ENCODE results near the gene C19orf73. TPM values are rescaled to one million over a fixed set of nuclear protein-coding genes. Genes with fewer than 3 reads are reported as not detected.
A peak's percentile ranks its signal among the peaks of the same experiment; 100 is the strongest.

Gene C19orf73
- total RNA-seq, 1 experiment from 2014 or later, result 0.15 TPM

- POLR2A ChIA-PET (ENCODE audit: unreplicated experiment), result interaction anchor here (0.5 to 0.7 kb wide), 3 partner anchors 42 to 385 kb away, joined by 3 read pairs; no protein-coding TSS in a partner anchor
- TF ChIP-seq, protein P1, sequence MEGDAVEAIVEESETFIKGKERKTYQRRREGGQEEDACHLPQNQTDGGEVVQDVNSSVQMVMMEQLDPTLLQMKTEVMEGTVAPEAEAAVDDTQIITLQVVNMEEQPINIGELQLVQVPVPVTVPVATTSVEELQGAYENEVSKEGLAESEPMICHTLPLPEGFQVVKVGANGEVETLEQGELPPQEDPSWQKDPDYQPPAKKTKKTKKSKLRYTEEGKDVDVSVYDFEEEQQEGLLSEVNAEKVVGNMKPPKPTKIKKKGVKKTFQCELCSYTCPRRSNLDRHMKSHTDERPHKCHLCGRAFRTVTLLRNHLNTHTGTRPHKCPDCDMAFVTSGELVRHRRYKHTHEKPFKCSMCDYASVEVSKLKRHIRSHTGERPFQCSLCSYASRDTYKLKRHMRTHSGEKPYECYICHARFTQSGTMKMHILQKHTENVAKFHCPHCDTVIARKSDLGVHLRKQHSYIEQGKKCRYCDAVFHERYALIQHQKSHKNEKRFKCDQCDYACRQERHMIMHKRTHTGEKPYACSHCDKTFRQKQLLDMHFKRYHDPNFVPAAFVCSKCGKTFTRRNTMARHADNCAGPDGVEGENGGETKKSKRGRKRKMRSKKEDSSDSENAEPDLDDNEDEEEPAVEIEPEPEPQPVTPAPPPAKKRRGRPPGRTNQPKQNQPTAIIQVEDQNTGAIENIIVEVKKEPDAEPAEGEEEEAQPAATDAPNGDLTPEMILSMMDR (conservative IDR thresholded peaks at IDR 0.05; ENCODE audit: low read depth, low read length), result peak; percentile 94
- TF ChIP-seq EZH2 (IDR thresholded peaks at IDR 0.05; ENCODE audit: low read length, unreplicated experiment), result no peak
- TF ChIP-seq EZH2phosphoT487 (IDR thresholded peaks at IDR 0.05; ENCODE audit: borderline replicate concordance, low read length), result no peak
- H3K27me3 ChIP-seq (ENCODE audit: low read length), result no peaks in the 10 kb centered on the region
- no peak overlapping the region for H3K9ac ChIP-seq (ENCODE audit: low read length)
- peak overlapping the region; percentile 36 for H3K27ac ChIP-seq (ENCODE audit: low read length)
- no peaks in the 10 kb centered on the region for H3K9me3 ChIP-seq (ENCODE audit: low read length)
- no peak overlapping the region for H3K4me3 ChIP-seq (ENCODE audit: low read length)
- BruUV-seq (replicated peaks), result no TSS peak
- peaks cover 36% of the 10 kb centered on the region for H3K36me3 ChIP-seq (ENCODE audit: low read depth, low read length)
- H2AFZ ChIP-seq (ENCODE audit: low read length), result no peak overlapping the region
- DNase-seq, result peak; percentile 88
- peaks cover 19% of the 10 kb centered on the region for H4K20me1 ChIP-seq (ENCODE audit: low read length)
- H3K4me1 ChIP-seq (ENCODE audit: insufficient read depth, low read length), result peaks cover 8% of the 10 kb centered on the region
- CTCF ChIA-PET, result interaction anchor here (0.5 to 1.6 kb wide), 16 partner anchors 9 to 242 kb away, joined by 3 to 16 read pairs (median 4); partner anchors contain the start of genes GYS1, KCNA7, LIN7B and RUVBL2
- H3K4me2 ChIP-seq (ENCODE audit: low read length), result peak overlapping the region; percentile 8; the same call in 1 of the 2 replicates
- peak; percentile 98 for ATAC-seq
- H3K79me2 ChIP-seq (ENCODE audit: low read length), result peaks cover 32% of the 10 kb centered on the region
- intact Hi-C loops (cut with micrococcal nuclease), result loop anchor here (5.0 kb wide), 1 partner anchor 110 kb away; no protein-coding TSS in a partner anchor
- H3K9me2 ChIP-seq (replicated peaks; ENCODE audit: low read length), result no peaks in the 10 kb centered on the region
- peaks cover 6% of the 10 kb centered on the region for H3F3A ChIP-seq (ENCODE audit: low read length, unreplicated experiment)
Measured at GRCh38 chr19:49097453-49098288, 21.3 kb downstream of the C19orf73 start.

DNA sequence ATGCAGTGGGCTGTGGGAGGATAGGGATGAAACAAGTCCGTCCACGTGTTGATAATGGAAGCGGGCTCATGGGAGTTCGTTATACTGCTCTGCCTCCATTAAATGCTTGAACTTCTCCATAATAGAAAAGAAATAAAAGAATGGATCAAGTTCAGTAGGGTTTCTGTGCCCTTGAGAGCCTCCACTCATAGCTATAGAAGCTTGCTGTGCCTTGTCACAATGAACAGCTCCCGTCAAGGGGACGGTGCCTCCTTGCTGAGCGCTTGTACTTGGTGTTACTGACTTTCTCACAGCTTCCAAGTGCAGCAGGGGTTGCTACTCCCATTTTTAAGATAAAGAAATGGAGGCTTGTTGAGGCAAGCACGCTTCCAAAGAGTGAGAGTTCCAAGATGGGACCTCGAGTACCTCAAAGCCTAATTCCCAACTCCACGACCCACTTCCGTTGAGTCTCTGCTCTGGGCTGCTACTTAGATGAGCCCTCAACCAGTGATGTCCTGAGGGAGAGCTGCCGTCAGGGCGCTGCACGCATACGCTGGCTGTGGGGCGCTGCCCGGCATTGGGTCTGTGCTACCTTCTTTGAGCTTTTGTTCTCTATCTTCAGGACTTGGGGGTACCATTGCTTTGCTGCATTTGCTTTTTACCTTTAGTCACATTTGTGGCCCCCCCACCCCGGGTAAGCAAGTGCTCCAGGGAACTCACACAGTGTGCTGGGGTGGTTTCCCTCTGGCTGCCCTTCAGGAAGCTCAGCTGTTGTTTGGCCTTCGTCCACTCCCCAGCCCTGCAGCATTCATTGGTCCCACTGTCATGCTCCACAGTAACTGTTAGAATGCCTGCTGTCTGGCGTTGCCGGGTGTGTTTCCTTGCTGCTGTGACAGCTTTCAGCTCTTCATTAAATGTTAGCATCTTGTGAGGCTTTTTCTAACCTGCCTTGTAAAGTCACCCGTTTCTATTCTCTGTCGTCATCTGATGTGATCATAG is 24.1 kb downstream of the C19orf73 start:
- Histone ChIP-seq H3K9ac (ENCODE audit: low read length) (no peak overlapping the region), H3K27me3 (ENCODE audit: low read length) (no peaks in the 10 kb centered on the region), H3K79me2 (ENCODE audit: low read length) (peaks cover 51% of the 10 kb centered on the region), H3F3A (ENCODE audit: low read length, unreplicated experiment) (peaks cover 6% of the 10 kb centered on the region), H3K4me1 (ENCODE audit: insufficient read depth, low read length) (peaks cover 8% of the 10 kb centered on the region), H3K27ac (ENCODE audit: low read length) (no peak overlapping the region), H3K9me3 (ENCODE audit: low read length) (no peaks in the 10 kb centered on the region), H3K9me2 (replicated peaks; ENCODE audit: low read length) (no peaks in the 10 kb centered on the region), H3K4me2 (ENCODE audit: low read length) (no peak overlapping the region), H2AFZ (ENCODE audit: low read length) (no peak overlapping the region), H3K4me3 (ENCODE audit: low read length) (no peak overlapping the region), H4K20me1 (ENCODE audit: low read length) (peaks cover 32% of the 10 kb centered on the region), H3K36me3 (ENCODE audit: low read depth, low read length) (peaks cover 39% of the 10 kb centered on the region)
- TF ChIP-seq, protein P1 (conservative IDR thresholded peaks at IDR 0.05; ENCODE audit: low read depth, low read length), result no peak
- TF ChIP-seq EZH2 (IDR thresholded peaks at IDR 0.05; ENCODE audit: low read length, unreplicated experiment), result no peak
- no peak for TF ChIP-seq EZH2phosphoT487 (IDR thresholded peaks at IDR 0.05; ENCODE audit: borderline replicate concordance, low read length)
- ATAC-seq (no peak), DNase-seq (no peak)
- no TSS peak for BruUV-seq (replicated peaks)
- ChIA-PET POLR2A (ENCODE audit: unreplicated experiment) (no interaction called here), CTCF (interaction anchor here (0.6 kb wide), 1 partner anchor 104 kb away, joined by 3 read pairs; no protein-coding TSS in a partner anchor)
- intact Hi-C loops (cut with micrococcal nuclease), result loop anchor here (5.0 kb wide), 1 partner anchor 113 kb away; no protein-coding TSS in a partner anchor

Measured in PC-3 (cell line).